HepG2 (cell line): ENCODE measurements around the gene KDM4B. TPM values are rescaled to one million over a fixed set of nuclear protein-coding genes. Genes with fewer than 3 reads are reported as not detected.

Experiments
- ATAC-seq: fragments of 200-7000 bp; cut with Tn5 transposase; 3 replicates; pipeline ENCODE4 v1.9.1; 2020; ENCODE audit warnings: mild to moderate bottlenecking, moderate library complexity
- BruUV-seq: library from RNA; stranded (reverse); fragments of 400-500 nt; replicated peaks from 2 replicates; lab custom pipeline; 2021; lab: Mats Ljungman, UMichigan
- CTCF ChIA-PET: fragments of 300-600 bp; formaldehyde crosslinking; extraction: SDS; loops from one replicate; lab custom pipeline; 2021; ENCODE audit warnings: low total read pairs, inconsistent platforms, low intra/inter-chr PET ratio; lab: Yijun Ruan, JAX
- POLR2A ChIA-PET: fragments of 350-600 bp; sonication (Branson Sonifier 250); formaldehyde crosslinking; loops from one replicate; lab custom pipeline; 2020; ENCODE audit warnings: antibody characterized with exemption, inconsistent platforms; lab: Yijun Ruan, JAX
- DNase-seq: peaks from one replicate; pipeline ENCODE4 v3.0.0-alpha.2; 2015; ENCODE audit warnings: low spot score
- FAIRE-seq: peaks from 3 replicates; lab custom pipeline; 2011; peaks lifted over from hg19 to GRCh38; lab: Jason Lieb, UNC
- H2AFZ ChIP-seq: one replicate; pipeline ENCODE4 v1.6.1; 2011; ENCODE audit warnings: low read length, inconsistent platforms
- H3K27ac ChIP-seq: fragments of 300-600 bp; 3 replicates; pipeline ENCODE4 v1.8.0; 2011; ENCODE audit warnings: mixed run types, mild to moderate bottlenecking, mixed read lengths, low read length, inconsistent platforms; ENCODE audit not compliant: insufficient read depth; ENCODE audit errors: extremely low read length
- H3K27me3 ChIP-seq, 2 experiments: fragments of 200-600 bp in 1 of 2; 2 replicates in 1 of 2; 3 replicates in 1 of 2; pipeline versions ENCODE4 v1.6.0 to v1.8.0; 2011; ENCODE audit warnings: low read length in 2 of 2, mild to moderate bottlenecking in 2 of 2, moderate library complexity in 2 of 2, inconsistent platforms in 1 of 2; ENCODE audit not compliant: insufficient read depth in 2 of 2, control insufficient read depth in 1 of 2
- H3K36me3 ChIP-seq, 2 experiments: fragments of 200-600 bp in 1 of 2; replicated peaks in 1 of 2; 2 replicates in 1 of 2; 3 replicates in 1 of 2; pipeline versions ENCODE4 v1.5.1 to v1.8.0; 2011; ENCODE audit warnings: low read length in 2 of 2, inconsistent platforms in 1 of 2; ENCODE audit not compliant: insufficient read depth in 2 of 2, control insufficient read depth in 1 of 2
- H3K4me1 ChIP-seq: 2 replicates; pipeline ENCODE4 v1.5.1; 2012; ENCODE audit warnings: low read length, inconsistent platforms; ENCODE audit not compliant: insufficient read depth
- H3K4me2 ChIP-seq: 2 replicates; pipeline ENCODE4 v1.6.0; 2011; ENCODE audit warnings: low read depth, low read length, inconsistent platforms
- H3K4me3 ChIP-seq, 3 experiments: fragments of 200-600 bp in 1 of 3; sonication (generic), shearing (Covaris generic) in 1 of 3; replicated peaks in 1 of 3; 2 replicates each; pipeline ENCODE4 v1.5.1; 2011 to 2016; ENCODE audit warnings: low read length in 3 of 3, inconsistent platforms in 2 of 3, low read depth in 2 of 3, mild to moderate bottlenecking in 2 of 3, control low read depth in 1 of 3, mixed read lengths in 1 of 3; ENCODE audit not compliant: insufficient read depth in 1 of 3
- H3K79me2 ChIP-seq: one replicate; pipeline ENCODE4 v1.6.1; 2011; ENCODE audit warnings: low read length, inconsistent platforms; ENCODE audit not compliant: insufficient read depth
- H3K9ac ChIP-seq: 2 replicates; pipeline ENCODE4 v1.6.0; 2011; ENCODE audit warnings: mild to moderate bottlenecking, low read depth, low read length, inconsistent platforms; ENCODE audit not compliant: insufficient read depth
- H3K9me3 ChIP-seq: 2 replicates; pipeline ENCODE4 v1.5.1; 2012; ENCODE audit warnings: mild to moderate bottlenecking, low read length
- H4K20me1 ChIP-seq: 2 replicates; pipeline ENCODE4 v1.6.0; 2011; ENCODE audit warnings: inconsistent platforms, mild to moderate bottlenecking, low read length, moderate library complexity; ENCODE audit not compliant: insufficient read depth
- CBX1 ChIP-seq: IDR thresholded peaks from one replicate; pipeline ENCODE4 v1.6.1; 2016; ENCODE audit warnings: antibody characterized with exemption, low read depth
- SUZ12 ChIP-seq: fragments of 150-350 bp; IDR thresholded peaks from 2 replicates; pipeline ENCODE4 v1.6.1; 2014; ENCODE audit warnings: low read depth, low read length
- THYN1 ChIP-seq: sonication (generic); formaldehyde crosslinking; IDR thresholded peaks from 2 replicates; pipeline ENCODE4 v1.8.1; 2023; ENCODE audit warnings: low read depth, mild to moderate bottlenecking, moderate library complexity, missing genetic modification reagents, borderline replicate concordance
- ZBTB38 ChIP-seq: sonication (generic); formaldehyde crosslinking; IDR thresholded peaks from 2 replicates; pipeline ENCODE4 v1.5.1; 2020; ENCODE audit warnings: mild to moderate bottlenecking, missing genetic modification reagents
- ZNF136 ChIP-seq: sonication (generic); formaldehyde crosslinking; IDR thresholded peaks from 2 replicates; pipeline ENCODE4 v1.8.1; 2022; ENCODE audit warnings: low read depth, mild to moderate bottlenecking, moderate library complexity, missing genetic modification reagents
- ZNF264 ChIP-seq: sonication (generic); formaldehyde crosslinking; IDR thresholded peaks from 2 replicates; pipeline ENCODE4 v1.4.0; 2020; ENCODE audit warnings: missing genetic modification reagents
- ZNF350 ChIP-seq: sonication (generic); formaldehyde crosslinking; IDR thresholded peaks from 2 replicates; pipeline ENCODE4 v1.4.0; 2020; ENCODE audit warnings: mild to moderate bottlenecking, low read depth, missing genetic modification reagents, borderline replicate concordance
- ZNF75D ChIP-seq: sonication (generic); formaldehyde crosslinking; IDR thresholded peaks from 2 replicates; pipeline ENCODE4 v1.8.1; 2023; ENCODE audit warnings: missing genetic modification reagents, mild to moderate bottlenecking, borderline replicate concordance
- WGBS: methylation state at CpG from one replicate; pipeline ENCODE4 v1.1.6; 2017; ENCODE audit warnings: low lambda C conversion rate; 5-methylcytosine and 5-hydroxymethylcytosine counted together
- in situ Hi-C: cut with HindIII; loops from 2 replicates; pipeline ENCODE4 v1.10.0; 2017; ENCODE audit warnings: low pct_unique_long_range_greater_than_20kb; ENCODE audit not compliant: extremely low pct_ligation_motif_present
- intact Hi-C: fragments of 100-400 bp; cut with micrococcal nuclease; formaldehyde crosslinking; loops from one replicate; pipeline ENCODE4 v1.10.0; 2022; ENCODE audit not compliant: unreplicated experiment
- polyA plus RNA-seq, 8 experiments: library from polyadenylated mRNA; depleted of rRNA in 3 of 8; stranded (reverse) in 7 of 8; unstranded in 1 of 8; fragments of >200 nt; fragmentation: Illumina TruSeq in 4 of 8; extraction: Trizol in 4 of 8; gene quantifications; 2 replicates each; pipeline versions ENCODE4 v1.2.1 to v1.2.3, GENCODE V29; 2011 to 2016; ENCODE audit warnings: low read depth in 4 of 8, missing spikeins in 1 of 8, mixed read lengths in 1 of 8; ENCODE audit not compliant: insufficient read depth in 1 of 8
- total RNA-seq, 5 experiments: library from RNA; depleted of rRNA; stranded (reverse); fragments of >200 nt; fragmentation: Illumina TruSeq; extraction: Trizol; gene quantifications; 2 replicates each; pipeline ENCODE4 v1.2.3, GENCODE V29; 2016; ENCODE audit warnings: low read depth in 1 of 5
- TF ChIP-seq, protein P1 (sequence below): sonication (generic); formaldehyde crosslinking; IDR thresholded peaks from 2 replicates; pipeline ENCODE4 v1.8.1; 2023; ENCODE audit warnings: mild to moderate bottlenecking, missing genetic modification reagents
- TF ChIP-seq, protein P2 (sequence below): sonication (generic); formaldehyde crosslinking; conservative IDR thresholded peaks from 2 replicates; pipeline ENCODE4 v1.8.1; 2023; ENCODE audit warnings: missing genetic modification reagents
- TF ChIP-seq, protein P3 (sequence below): sonication (generic); formaldehyde crosslinking; IDR thresholded peaks from 2 replicates; pipeline ENCODE4 v1.4.0; 2020; ENCODE audit warnings: missing genetic modification reagents

The KDM4B gene
- total and polyA plus RNA-seq, 2 of the 13 experiments (the other 11 are each of a cell fraction or from before 2014, with no cell fraction given), result 4.9 to 14.6 TPM

DNA sequence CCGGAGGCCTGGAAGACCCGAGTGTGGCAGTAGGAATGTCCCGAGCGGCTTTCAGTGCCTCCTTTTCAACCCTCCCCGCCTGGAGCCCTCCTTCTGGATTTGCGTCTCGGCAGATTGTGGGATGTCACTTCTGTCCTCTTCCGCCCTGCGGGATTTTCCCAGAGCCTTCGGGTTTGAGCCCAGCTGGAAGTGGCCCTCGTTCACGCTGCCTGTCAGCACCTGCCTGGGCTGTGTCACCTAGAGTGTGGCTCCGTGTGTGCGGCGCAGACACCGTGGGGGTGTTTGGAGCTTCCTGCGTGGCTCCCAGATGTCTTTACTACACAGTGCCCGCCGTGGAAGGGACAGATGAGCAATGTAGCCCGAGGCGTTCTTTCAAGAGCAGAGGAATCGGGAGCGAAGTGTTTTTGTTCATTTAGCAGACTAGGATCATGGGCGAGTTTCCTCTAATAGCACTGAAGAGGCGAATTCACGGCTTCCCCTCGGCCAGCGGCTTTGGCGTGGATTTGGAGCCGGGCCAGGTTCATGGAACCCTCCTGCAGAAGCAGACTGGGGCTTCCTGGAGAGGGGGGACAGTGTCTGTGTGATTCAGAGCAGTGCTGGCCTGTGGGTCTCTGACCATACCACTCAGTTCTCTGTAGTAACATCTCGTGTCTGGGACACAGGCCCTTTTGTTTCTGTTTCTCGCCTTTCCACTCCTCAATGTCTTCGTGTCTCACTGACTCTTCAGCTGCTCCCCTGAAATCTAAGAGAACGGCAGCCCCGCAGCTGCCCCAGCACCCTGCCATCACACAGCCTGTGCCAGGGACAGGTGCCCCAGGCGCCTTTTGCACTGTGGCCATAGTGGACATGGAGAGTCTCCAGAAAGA lies 68.0 kb downstream of the KDM4B start (continued):
- no peak for TF ChIP-seq THYN1 (CRISPR knock-in tag)
- TF ChIP-seq ZNF350 (CRISPR knock-in tag), result no peak
- TF ChIP-seq ZNF136 (CRISPR knock-in tag), result no peak

DNA sequence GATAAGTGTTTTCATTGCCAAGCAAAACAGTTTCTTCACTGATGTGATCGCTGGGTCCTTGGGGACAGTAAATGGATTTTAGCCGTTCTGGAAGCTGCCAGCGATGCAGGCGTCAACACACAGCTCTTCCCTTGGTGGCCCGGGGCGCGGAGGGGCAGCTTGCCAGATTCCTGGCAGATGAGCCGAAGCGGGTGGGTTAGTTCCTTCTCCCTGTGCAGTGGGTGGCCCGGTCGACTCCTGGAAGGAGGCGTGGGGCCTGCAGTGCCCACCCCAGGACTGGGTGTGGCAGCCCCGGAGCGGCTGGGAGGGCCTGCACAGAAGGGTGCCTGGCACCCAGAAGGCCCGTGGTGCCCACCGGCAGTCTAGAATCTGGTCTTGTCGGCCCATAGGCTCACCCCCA lies 69.0 kb downstream of the KDM4B start:
- no peak overlapping the region for H2AFZ ChIP-seq
- H3K4me1 ChIP-seq, result no peaks in the 10 kb centered on the region
- H3K4me2 ChIP-seq, result no peak overlapping the region
- ChIA-PET CTCF (no interaction called here), POLR2A (interaction anchor here (1.3 kb wide), 1 partner anchor 8 kb away, joined by 3 read pairs; no protein-coding TSS in a partner anchor)
- peaks cover 9% of the 10 kb centered on the region; the same call in 1 of the 2 replicates for H4K20me1 ChIP-seq
- TF ChIP-seq, protein P1, sequence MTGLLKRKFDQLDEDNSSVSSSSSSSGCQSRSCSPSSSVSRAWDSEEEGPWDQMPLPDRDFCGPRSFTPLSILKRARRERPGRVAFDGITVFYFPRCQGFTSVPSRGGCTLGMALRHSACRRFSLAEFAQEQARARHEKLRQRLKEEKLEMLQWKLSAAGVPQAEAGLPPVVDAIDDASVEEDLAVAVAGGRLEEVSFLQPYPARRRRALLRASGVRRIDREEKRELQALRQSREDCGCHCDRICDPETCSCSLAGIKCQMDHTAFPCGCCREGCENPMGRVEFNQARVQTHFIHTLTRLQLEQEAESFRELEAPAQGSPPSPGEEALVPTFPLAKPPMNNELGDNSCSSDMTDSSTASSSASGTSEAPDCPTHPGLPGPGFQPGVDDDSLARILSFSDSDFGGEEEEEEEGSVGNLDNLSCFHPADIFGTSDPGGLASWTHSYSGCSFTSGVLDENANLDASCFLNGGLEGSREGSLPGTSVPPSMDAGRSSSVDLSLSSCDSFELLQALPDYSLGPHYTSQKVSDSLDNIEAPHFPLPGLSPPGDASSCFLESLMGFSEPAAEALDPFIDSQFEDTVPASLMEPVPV, result no peak
- TF ChIP-seq ZNF75D (CRISPR knock-in tag) (no peak), ZBTB38 (CRISPR knock-in tag) (no peak), CBX1 (no peak), SUZ12 (no peak), ZNF264 (CRISPR knock-in tag) (no peak)
- TF ChIP-seq, protein P2, sequence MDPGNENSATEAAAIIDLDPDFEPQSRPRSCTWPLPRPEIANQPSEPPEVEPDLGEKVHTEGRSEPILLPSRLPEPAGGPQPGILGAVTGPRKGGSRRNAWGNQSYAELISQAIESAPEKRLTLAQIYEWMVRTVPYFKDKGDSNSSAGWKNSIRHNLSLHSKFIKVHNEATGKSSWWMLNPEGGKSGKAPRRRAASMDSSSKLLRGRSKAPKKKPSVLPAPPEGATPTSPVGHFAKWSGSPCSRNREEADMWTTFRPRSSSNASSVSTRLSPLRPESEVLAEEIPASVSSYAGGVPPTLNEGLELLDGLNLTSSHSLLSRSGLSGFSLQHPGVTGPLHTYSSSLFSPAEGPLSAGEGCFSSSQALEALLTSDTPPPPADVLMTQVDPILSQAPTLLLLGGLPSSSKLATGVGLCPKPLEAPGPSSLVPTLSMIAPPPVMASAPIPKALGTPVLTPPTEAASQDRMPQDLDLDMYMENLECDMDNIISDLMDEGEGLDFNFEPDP (CRISPR knock-in tag), result no peak
- TF ChIP-seq, protein P3, sequence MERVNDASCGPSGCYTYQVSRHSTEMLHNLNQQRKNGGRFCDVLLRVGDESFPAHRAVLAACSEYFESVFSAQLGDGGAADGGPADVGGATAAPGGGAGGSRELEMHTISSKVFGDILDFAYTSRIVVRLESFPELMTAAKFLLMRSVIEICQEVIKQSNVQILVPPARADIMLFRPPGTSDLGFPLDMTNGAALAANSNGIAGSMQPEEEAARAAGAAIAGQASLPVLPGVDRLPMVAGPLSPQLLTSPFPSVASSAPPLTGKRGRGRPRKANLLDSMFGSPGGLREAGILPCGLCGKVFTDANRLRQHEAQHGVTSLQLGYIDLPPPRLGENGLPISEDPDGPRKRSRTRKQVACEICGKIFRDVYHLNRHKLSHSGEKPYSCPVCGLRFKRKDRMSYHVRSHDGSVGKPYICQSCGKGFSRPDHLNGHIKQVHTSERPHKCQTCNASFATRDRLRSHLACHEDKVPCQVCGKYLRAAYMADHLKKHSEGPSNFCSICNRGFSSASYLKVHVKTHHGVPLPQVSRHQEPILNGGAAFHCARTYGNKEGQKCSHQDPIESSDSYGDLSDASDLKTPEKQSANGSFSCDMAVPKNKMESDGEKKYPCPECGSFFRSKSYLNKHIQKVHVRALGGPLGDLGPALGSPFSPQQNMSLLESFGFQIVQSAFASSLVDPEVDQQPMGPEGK, result no peak
- no peak overlapping the region for H3K27ac ChIP-seq
- no peaks in the 10 kb centered on the region for H3K79me2 ChIP-seq
- no peak overlapping the region for H3K4me3 ChIP-seq
- no peak overlapping the region for H3K9ac ChIP-seq
- in situ Hi-C loops (loop anchor here (10.0 kb wide), 1 partner anchor 163 kb away; no protein-coding TSS in a partner anchor), intact Hi-C loops (no loop called here)
- H3K9me3 ChIP-seq, result no peaks in the 10 kb centered on the region
- no TSS peak for BruUV-seq
- DNase-seq, result no peak
- no peak for ATAC-seq
- H3K27me3 ChIP-seq, result no peaks in the 10 kb centered on the region
- 94% methylated on average over 11 of the region's 17 CpGs for WGBS
- peaks cover 27 to 53% of the 10 kb centered on the region in 2 experiments; a peak in 4 of 5 replicates for H3K36me3 ChIP-seq
- no peak for FAIRE-seq
